ENCODE results near the gene MAPK8. TPM values are rescaled to one million over a fixed set of nuclear protein-coding genes. Genes with fewer than 3 reads are reported as not detected.

MAPK8 gene
- total RNA-seq, 1 experiment from 2014 or later = 52.9 TPM

DNA sequence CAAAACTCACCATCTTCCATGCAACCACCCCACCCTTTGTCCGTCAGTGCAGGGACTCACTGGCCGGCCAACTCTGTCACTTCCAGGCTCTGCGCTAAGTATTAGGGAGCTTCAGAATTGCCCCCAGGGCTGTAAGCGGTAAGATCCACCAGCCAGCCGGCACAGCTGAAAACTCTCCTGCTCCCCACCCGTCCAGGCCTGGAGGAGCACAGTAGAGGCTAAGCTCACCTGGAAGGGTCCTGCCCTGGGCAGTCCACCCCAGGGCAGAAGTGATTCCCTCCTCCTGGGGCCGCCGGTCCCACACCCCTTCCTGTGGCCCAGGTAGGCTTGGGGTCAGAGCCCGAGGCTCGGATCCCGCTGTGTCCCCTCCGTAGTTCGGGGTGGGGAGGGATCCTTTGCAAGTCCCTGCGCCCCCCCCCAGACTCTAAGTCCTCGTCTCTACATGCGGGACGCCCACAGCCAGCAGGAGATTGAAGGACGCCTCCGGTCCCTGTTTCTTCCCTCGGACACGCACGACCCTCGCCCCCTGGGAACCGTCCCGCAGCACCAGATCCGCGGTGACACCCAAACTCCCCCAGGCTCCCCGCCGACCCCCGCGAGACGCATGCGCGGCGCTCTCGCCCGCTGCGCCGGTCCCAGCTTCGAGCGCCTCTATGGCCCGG lies 159.5 kb downstream of the MAPK8 start:
- H3K27me3 Mint-ChIP-seq (ENCODE audit: insufficient read depth, unreplicated experiment) = no peaks in the 10 kb centered on the region
- no peak overlapping the region for H3K4me3 Mint-ChIP-seq (ENCODE audit: unreplicated experiment)
- TF ChIP-seq, protein P1, sequence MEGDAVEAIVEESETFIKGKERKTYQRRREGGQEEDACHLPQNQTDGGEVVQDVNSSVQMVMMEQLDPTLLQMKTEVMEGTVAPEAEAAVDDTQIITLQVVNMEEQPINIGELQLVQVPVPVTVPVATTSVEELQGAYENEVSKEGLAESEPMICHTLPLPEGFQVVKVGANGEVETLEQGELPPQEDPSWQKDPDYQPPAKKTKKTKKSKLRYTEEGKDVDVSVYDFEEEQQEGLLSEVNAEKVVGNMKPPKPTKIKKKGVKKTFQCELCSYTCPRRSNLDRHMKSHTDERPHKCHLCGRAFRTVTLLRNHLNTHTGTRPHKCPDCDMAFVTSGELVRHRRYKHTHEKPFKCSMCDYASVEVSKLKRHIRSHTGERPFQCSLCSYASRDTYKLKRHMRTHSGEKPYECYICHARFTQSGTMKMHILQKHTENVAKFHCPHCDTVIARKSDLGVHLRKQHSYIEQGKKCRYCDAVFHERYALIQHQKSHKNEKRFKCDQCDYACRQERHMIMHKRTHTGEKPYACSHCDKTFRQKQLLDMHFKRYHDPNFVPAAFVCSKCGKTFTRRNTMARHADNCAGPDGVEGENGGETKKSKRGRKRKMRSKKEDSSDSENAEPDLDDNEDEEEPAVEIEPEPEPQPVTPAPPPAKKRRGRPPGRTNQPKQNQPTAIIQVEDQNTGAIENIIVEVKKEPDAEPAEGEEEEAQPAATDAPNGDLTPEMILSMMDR (IDR thresholded peaks at IDR 0.05; ENCODE audit: unreplicated experiment) = no peak
- H3K27ac Mint-ChIP-seq (ENCODE audit: low read depth, unreplicated experiment) = no peak overlapping the region
- no peaks in the 10 kb centered on the region for H3K4me1 Mint-ChIP-seq (ENCODE audit: insufficient read depth, unreplicated experiment)
- BruUV-seq (replicated peaks) = no TSS peak
- H3K9me3 Mint-ChIP-seq (ENCODE audit: unreplicated experiment) = no peaks in the 10 kb centered on the region
- ChIA-PET POLR2A (interaction anchor here (0.6 to 0.7 kb wide), 2 partner anchors 20 to 75 kb away, joined by 3 to 4 read pairs; no protein-coding TSS in a partner anchor), CTCF (no interaction called here)
- DNase-seq (ENCODE audit: unreplicated experiment) = no peak
- H3K36me3 Mint-ChIP-seq (ENCODE audit: insufficient read depth, unreplicated experiment) = no peaks in the 10 kb centered on the region
- intact Hi-C loops (cut with micrococcal nuclease) = no loop called here

DNA sequence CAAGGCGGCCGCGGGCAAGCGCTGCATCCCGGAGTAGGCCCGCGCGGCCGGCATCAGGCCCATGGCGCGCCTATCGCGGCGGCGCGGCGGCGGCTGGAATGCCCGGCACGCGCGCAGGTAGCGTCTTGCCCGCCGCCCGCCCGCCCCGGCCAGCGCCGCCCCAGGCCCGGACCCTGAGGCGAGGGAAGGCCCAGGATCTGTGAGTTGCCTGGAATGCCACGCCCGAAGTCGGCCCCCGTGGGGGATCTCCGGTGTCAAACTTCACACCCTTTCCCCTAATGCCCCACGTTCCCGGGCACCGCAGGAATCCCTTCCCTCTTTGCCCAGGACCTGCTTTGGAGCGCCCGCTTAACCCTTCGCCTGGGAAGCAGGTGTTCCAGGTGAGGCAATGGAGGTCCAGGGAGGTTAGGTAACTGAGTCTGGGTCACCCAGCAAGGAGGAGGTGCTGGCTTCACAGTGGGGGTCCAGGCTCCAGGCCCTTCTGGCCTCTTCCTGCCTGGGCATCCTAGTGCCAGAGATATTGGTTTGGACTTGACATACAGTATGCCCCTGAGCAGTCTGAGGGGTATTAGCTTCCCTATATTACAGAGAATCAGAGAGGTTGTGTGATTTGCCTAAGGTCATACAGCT lies 160.2 kb downstream of the MAPK8 start:
- H3K27me3 Mint-ChIP-seq (ENCODE audit: insufficient read depth, unreplicated experiment) = no peaks in the 10 kb centered on the region
- no peak for DNase-seq (ENCODE audit: unreplicated experiment)
- ChIA-PET CTCF (no interaction called here), POLR2A (interaction anchor here (0.6 kb wide), 1 partner anchor 76 kb away, joined by 4 read pairs; no protein-coding TSS in a partner anchor)
- H3K4me3 Mint-ChIP-seq (ENCODE audit: unreplicated experiment) = no peak overlapping the region
- H3K4me1 Mint-ChIP-seq (ENCODE audit: insufficient read depth, unreplicated experiment) = peaks cover 7% of the 10 kb centered on the region
- H3K9me3 Mint-ChIP-seq (ENCODE audit: unreplicated experiment) = no peaks in the 10 kb centered on the region
- no peak overlapping the region for H3K27ac Mint-ChIP-seq (ENCODE audit: low read depth, unreplicated experiment)
- intact Hi-C loops (cut with micrococcal nuclease) = no loop called here
- no TSS peak for BruUV-seq (replicated peaks)
- TF ChIP-seq, protein P1 (IDR thresholded peaks at IDR 0.05; ENCODE audit: unreplicated experiment) = no peak
- H3K36me3 Mint-ChIP-seq (ENCODE audit: insufficient read depth, unreplicated experiment) = no peaks in the 10 kb centered on the region

DNA sequence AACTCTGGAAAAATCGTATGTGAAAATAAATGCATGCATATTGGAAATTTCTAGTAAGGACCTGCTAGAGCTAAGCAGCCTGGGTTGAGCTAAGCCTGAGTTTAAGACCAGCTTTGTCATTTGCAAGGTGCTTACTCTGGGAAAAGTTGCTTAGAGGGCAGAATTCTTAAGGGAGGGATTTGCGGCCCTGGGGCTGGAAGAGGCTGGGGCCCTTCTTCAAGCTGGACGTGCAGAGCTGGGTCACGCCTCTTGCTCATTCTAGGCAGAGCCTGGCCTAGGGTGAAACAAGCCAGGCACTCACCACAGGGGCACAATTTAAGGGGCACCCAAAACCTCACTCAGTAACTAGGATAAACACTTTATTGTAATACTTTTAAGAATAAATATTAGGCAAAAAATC lies 161.2 kb downstream of the MAPK8 start:
- CTCF ChIA-PET = interaction anchor here (0.6 kb wide), 1 partner anchor 1047 kb away, joined by 4 read pairs; no protein-coding TSS in a partner anchor
- TF ChIP-seq, protein P1 (IDR thresholded peaks at IDR 0.05; ENCODE audit: unreplicated experiment) = no peak
- BruUV-seq (replicated peaks) = no TSS peak
- intact Hi-C loops (cut with micrococcal nuclease) = no loop called here
- POLR2A ChIA-PET = no interaction called here
- Mint-ChIP-seq H3K27me3 (ENCODE audit: insufficient read depth, unreplicated experiment) (no peaks in the 10 kb centered on the region), H3K36me3 (ENCODE audit: insufficient read depth, unreplicated experiment) (no peaks in the 10 kb centered on the region), H3K27ac (ENCODE audit: low read depth, unreplicated experiment) (no peak overlapping the region), H3K9me3 (ENCODE audit: unreplicated experiment) (no peaks in the 10 kb centered on the region), H3K4me3 (ENCODE audit: unreplicated experiment) (no peak overlapping the region), H3K4me1 (ENCODE audit: insufficient read depth, unreplicated experiment) (peaks cover 7% of the 10 kb centered on the region)
- no peak for DNase-seq (ENCODE audit: unreplicated experiment)

DNA sequence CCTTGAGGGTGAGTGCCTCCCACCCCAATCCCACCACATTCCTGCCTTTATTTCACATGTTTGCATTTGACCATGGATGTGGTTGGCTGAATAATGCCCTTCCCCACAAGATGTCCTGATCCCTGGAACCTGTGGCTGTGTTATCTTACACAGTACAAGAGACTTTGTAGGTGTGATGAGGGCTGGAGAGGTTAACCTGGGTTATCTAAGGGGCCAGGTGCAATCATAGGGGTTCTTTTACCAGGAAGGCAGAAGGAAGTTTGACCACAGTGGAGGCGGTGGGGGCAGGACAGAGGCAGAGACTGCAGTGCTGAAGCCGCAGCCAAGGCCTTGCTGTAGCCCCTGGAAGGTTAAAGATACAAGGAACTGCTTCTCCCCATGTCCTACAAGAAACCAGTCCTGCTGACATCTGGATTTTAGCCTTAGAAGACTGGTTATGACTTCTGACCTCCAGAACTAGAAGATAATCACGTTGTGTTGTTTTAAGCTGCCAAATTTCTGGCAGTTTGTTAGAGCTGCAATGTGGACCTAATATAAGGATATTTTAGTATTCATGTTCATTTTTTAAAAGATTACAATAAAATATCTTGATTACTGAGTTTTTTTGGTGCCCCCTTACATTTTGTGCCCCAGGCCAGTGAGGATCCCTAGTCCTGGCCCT lies 161.8 kb downstream of the MAPK8 start:
- Mint-ChIP-seq H3K9me3 (ENCODE audit: unreplicated experiment) (no peaks in the 10 kb centered on the region), H3K4me3 (ENCODE audit: unreplicated experiment) (no peak overlapping the region), H3K4me1 (ENCODE audit: insufficient read depth, unreplicated experiment) (peaks cover 7% of the 10 kb centered on the region), H3K27me3 (ENCODE audit: insufficient read depth, unreplicated experiment) (no peaks in the 10 kb centered on the region), H3K36me3 (ENCODE audit: insufficient read depth, unreplicated experiment) (no peaks in the 10 kb centered on the region), H3K27ac (ENCODE audit: low read depth, unreplicated experiment) (no peak overlapping the region)
- TF ChIP-seq, protein P1 (IDR thresholded peaks at IDR 0.05; ENCODE audit: unreplicated experiment) = no peak
- POLR2A ChIA-PET = interaction anchor here (0.6 kb wide), 1 partner anchor 14 kb away, joined by 3 read pairs; no protein-coding TSS in a partner anchor
- intact Hi-C loops (cut with micrococcal nuclease) = no loop called here
- DNase-seq (ENCODE audit: unreplicated experiment) = no peak
- CTCF ChIA-PET = interaction anchor here (2.2 kb wide), 1 partner anchor 105 kb away, joined by 5 read pairs; no protein-coding TSS in a partner anchor
- BruUV-seq (replicated peaks) = no TSS peak

Data from MCF 10A (cell line).